GM13977 (cell line): Measurements from ENCODE around the gene RNF148.
"Not testable (repeated sequence)": the region's sequence is repeated elsewhere in the genome, so short reads cannot be mapped to it uniquely, and the experiment has no call there.

Source experiments
- DNase-seq: peaks from one replicate; pipeline ENCODE4 v3.0.0; 2012; ENCODE audit warnings: low spot score
- CTCF ChIP-seq: IDR thresholded peaks from 2 replicates; pipeline ENCODE4 v1.5.1; 2012; ENCODE audit warnings: mild to moderate bottlenecking, control low read depth; ENCODE audit not compliant: insufficient read depth; ENCODE audit errors: extremely low read depth, missing control alignments
- in situ Hi-C: fragments of 300-500 bp; cut with MboI; formaldehyde crosslinking; loops from one replicate; pipeline ENCODE4 v1.12.0; 2022; ENCODE audit warnings: low sequenced_read_pairs, low pct_unique_long_range_greater_than_20kb, mixed read lengths, inconsistent platforms; ENCODE audit not compliant: unreplicated experiment

The RNF148 gene

GRCh38 chr7:122686360-122686878, 16.3 kb downstream of the RNF148 start:
- in situ Hi-C loops = no loop called here
- no peak for TF ChIP-seq CTCF

GRCh38 chr7:122684504-122684903, 18.2 kb downstream of the RNF148 start:
- in situ Hi-C loops = no loop called here
- no peak for DNase-seq
- no peak for TF ChIP-seq CTCF

More at GRCh38 chr7:122686360-122686878, 16.3 kb downstream of the RNF148 start:
- no peak for DNase-seq

- DNase-seq = no peak
- in situ Hi-C loops = no loop called here
- TF ChIP-seq CTCF = no peak
These were observed 19.7 kb downstream of the RNF148 start for GRCh38 chr7:122682815-122683550.

GRCh38 chr7:122681186-122681585, 21.5 kb downstream of the RNF148 start:
- DNase-seq, in situ Hi-C loops: not testable (repeated sequence)

- in situ Hi-C loops = no loop called here
- DNase-seq = no peak
- TF ChIP-seq CTCF = no peak
These were observed 22.9 kb downstream of the RNF148 start for GRCh38 chr7:122679813-122680212.

- DNase-seq, in situ Hi-C loops: not testable (repeated sequence)
These were observed 23.4 kb downstream of the RNF148 start for GRCh38 chr7:122679269-122679709.

- in situ Hi-C loops = no loop called here
- TF ChIP-seq CTCF = no peak
- DNase-seq = no peak
These were observed 25.6 kb downstream of the RNF148 start for GRCh38 chr7:122677149-122677548.
